ENCODE measurements around the gene DCC.

DCC gene

DNA sequence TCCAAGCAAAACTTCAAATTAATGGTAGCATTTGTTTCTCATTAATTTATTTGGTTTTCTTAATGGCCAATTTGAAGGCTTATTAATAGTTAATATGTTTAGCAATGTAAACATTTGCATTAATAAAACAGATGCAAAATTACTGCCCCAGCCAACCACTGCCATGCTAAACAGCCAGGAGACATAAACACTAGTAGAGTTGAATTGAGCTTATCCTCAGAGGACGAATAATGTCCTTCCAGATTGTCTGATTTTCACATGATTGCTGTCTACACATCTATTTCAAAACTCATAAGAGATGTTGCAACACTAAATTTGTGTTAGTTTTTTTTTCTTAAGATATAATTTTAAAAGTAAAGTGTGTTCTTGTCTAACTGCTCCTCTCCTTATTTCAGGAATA lies 128.5 kb downstream of the DCC start:
- Histone ChIP-seq H3K36me3 (ENCODE audit: insufficient read depth, low read length) (no peaks in the 10 kb centered on the region), H3K27ac (no peak overlapping the region), H3K4me3 (no peak overlapping the region), H3K9me3 (ENCODE audit: low read depth, low read length) (no peaks in the 10 kb centered on the region), H3K9ac (ENCODE audit: insufficient read length) (no peak overlapping the region)
- TF ChIP-seq EZH2 (IDR thresholded peaks at IDR 0.05) (no peak), POLR2AphosphoS5 (IDR thresholded peaks at IDR 0.05; ENCODE audit: borderline replicate concordance, low read depth, low read length) (no peak), FOXP2 (optimal IDR thresholded peaks at IDR 0.05; ENCODE audit: control extremely low read depth, extremely low read length, insufficient read depth) (no peak)
- DNase-seq (ENCODE audit: low read depth, low spot score), result no peak

DNA sequence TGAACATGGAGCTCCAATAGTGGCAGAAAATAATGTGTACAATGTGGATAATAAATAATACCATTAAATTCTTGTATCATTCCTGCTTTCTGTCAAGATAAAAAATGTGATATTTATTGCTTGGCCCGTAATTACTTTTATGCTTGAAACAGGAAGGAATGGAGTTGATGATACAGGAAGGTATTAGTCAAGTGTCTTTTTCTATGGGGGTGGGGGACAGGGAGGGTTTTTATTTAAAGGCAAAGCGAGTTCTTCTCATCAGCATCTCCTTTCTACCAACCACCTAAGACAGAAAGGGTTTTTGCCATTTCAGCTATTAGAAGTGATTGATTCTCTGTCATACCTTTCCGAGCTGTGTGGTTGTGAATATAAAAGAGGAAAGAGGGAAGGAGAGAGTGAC lies 135.3 kb downstream of the DCC start:
- TF ChIP-seq EZH2 (IDR thresholded peaks at IDR 0.05) (no peak), POLR2AphosphoS5 (IDR thresholded peaks at IDR 0.05; ENCODE audit: borderline replicate concordance, low read depth, low read length) (no peak), FOXP2 (optimal IDR thresholded peaks at IDR 0.05; ENCODE audit: control extremely low read depth, extremely low read length, insufficient read depth) (no peak)
- no peak for DNase-seq (ENCODE audit: low read depth, low spot score)
- Histone ChIP-seq H3K9me3 (ENCODE audit: low read depth, low read length) (no peaks in the 10 kb centered on the region), H3K36me3 (ENCODE audit: insufficient read depth, low read length) (no peaks in the 10 kb centered on the region), H3K4me3 (no peak overlapping the region), H3K27ac (no peak overlapping the region), H3K9ac (ENCODE audit: insufficient read length) (no peak overlapping the region)

DNA sequence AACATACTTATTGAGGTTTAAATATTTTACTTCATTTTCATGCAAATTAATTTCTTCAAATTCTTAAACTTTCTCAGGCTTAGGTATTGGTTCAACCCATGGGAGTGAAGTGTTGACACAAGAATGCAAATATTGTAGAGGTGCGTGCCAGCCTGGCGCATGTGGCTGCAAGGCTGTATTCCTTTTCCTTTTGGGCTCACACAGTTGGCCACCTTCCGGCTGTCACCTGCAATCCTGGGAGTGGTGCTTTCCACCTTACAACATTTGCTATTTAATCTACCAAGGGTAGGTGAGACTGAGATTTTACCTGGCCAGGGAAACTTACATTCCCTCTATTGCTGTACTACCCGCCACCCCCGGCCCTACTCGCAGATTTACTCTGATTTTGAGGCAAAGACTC lies 141.1 kb downstream of the DCC start:
- TF ChIP-seq FOXP2 (optimal IDR thresholded peaks at IDR 0.05; ENCODE audit: control extremely low read depth, extremely low read length, insufficient read depth) (no peak), EZH2 (IDR thresholded peaks at IDR 0.05) (no peak), POLR2AphosphoS5 (IDR thresholded peaks at IDR 0.05; ENCODE audit: borderline replicate concordance, low read depth, low read length) (no peak)
- DNase-seq (ENCODE audit: low read depth, low spot score), result no peak
- H3K9me3 ChIP-seq (ENCODE audit: low read depth, low read length), result no peaks in the 10 kb centered on the region

DNA sequence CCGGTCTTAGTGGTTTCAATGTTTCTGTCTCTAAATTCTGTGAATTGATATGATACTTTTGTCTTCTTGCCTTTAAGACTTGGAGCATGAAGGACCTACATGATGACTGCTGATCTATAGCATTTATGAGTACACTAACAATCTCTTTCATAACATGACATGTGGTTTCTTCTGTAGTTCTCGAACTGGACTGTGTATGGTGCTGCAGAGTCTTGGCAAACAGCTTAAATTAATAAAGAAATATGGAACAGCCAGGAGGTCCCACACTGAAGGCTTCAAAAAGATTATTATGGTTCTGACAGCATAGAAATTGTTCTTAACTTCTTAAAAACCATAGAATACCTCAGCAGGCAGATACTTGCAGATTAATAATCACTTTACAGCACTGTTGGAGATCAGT lies 145.0 kb downstream of the DCC start:
- H3K4me3 ChIP-seq, result no peak overlapping the region
- H3K36me3 ChIP-seq (ENCODE audit: insufficient read depth, low read length), result no peaks in the 10 kb centered on the region
- no peak for TF ChIP-seq EZH2 (IDR thresholded peaks at IDR 0.05)
- no peak for TF ChIP-seq FOXP2 (optimal IDR thresholded peaks at IDR 0.05; ENCODE audit: control extremely low read depth, extremely low read length, insufficient read depth)
- no peak for TF ChIP-seq POLR2AphosphoS5 (IDR thresholded peaks at IDR 0.05; ENCODE audit: borderline replicate concordance, low read depth, low read length)
- DNase-seq (ENCODE audit: low read depth, low spot score), result no peak
- H3K9ac ChIP-seq (ENCODE audit: insufficient read length), result no peak overlapping the region
- no peaks in the 10 kb centered on the region for H3K9me3 ChIP-seq (ENCODE audit: low read depth, low read length)
- H3K27ac ChIP-seq, result no peak overlapping the region

More for the DNA sequence above, 141.1 kb downstream of the DCC start:
- no peak overlapping the region for H3K27ac ChIP-seq
- no peaks in the 10 kb centered on the region for H3K36me3 ChIP-seq (ENCODE audit: insufficient read depth, low read length)
- no peak overlapping the region for H3K4me3 ChIP-seq
- no peak overlapping the region for H3K9ac ChIP-seq (ENCODE audit: insufficient read length)

DNA sequence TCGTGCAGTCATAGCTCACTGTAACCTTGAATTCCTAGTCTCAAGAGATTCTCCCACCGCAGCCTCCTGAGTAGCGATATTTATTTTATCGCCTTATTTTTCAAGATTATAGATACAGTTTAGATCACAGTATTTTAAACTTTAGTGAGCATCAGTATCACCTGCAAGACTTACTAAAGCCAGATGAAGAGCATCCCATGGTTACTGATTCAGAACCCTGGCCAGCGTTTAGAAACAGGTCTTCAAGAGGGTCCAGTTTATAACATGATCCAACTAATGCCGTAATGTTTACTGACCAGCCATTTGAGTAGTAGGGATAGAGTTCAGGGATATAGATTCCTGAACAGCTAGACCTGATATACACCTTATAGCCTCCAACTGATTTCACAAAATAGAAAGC lies 146.1 kb downstream of the DCC start:
- H3K9me3 ChIP-seq (ENCODE audit: low read depth, low read length), result no peaks in the 10 kb centered on the region

DNA sequence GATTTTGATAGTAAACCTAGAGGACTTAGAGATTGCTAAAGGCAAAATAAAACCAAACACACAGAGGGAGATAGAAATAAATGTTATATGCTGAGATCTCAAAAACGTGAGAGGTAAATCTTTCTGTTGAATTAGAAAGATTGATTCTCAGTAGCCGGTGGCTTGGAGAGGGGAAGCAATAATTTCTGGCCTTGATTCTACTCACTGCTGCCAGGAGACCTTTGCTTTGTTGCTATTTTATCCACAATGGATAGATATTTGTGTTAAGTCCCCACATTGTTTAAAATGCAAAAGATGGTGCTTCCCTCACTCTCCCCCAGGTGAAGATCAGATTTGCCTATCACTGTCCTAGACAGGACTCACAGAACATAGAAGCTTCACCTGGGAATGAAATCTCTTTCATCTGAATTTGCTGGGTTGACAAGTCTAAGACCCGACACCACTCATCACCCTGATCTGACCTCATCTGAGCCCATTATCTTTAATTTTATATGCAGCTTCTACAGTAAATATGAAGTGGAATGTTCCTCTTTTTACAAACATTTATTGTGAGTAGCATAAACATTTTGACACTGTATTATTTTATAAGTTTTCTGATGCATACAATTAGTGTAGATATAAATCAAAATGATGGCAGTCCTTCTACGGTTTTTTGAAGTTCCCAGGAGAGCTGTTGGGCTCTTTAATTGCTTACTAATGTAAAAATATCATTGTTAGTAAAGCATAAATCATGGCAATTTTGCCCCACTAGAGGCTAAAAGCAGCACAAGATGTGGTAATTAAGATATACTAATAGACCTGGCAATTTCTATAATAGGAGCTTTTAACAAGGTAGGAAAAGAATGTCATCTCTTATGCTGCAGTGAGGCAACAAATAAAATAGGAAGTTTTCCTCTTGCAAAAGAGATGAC lies 149.7 kb downstream of the DCC start:
- H3K9me3 ChIP-seq (ENCODE audit: low read depth, low read length), result no peaks in the 10 kb centered on the region
- H3K9ac ChIP-seq (ENCODE audit: insufficient read length), result no peak overlapping the region
- H3K27ac ChIP-seq, result no peak overlapping the region
- TF ChIP-seq POLR2AphosphoS5 (IDR thresholded peaks at IDR 0.05; ENCODE audit: borderline replicate concordance, low read depth, low read length) (no peak), FOXP2 (optimal IDR thresholded peaks at IDR 0.05; ENCODE audit: control extremely low read depth, extremely low read length, insufficient read depth) (no peak), EZH2 (IDR thresholded peaks at IDR 0.05) (no peak)
- no peaks in the 10 kb centered on the region for H3K36me3 ChIP-seq (ENCODE audit: insufficient read depth, low read length)
- DNase-seq (ENCODE audit: low read depth, low spot score), result no peak
- no peak overlapping the region for H3K4me3 ChIP-seq

More for the DNA sequence above, 146.1 kb downstream of the DCC start:
- Histone ChIP-seq H3K27ac (no peak overlapping the region), H3K36me3 (ENCODE audit: insufficient read depth, low read length) (no peaks in the 10 kb centered on the region), H3K9ac (ENCODE audit: insufficient read length) (no peak overlapping the region), H3K4me3 (no peak overlapping the region)
- no peak for TF ChIP-seq POLR2AphosphoS5 (IDR thresholded peaks at IDR 0.05; ENCODE audit: borderline replicate concordance, low read depth, low read length)
- no peak for TF ChIP-seq EZH2 (IDR thresholded peaks at IDR 0.05)
- no peak for TF ChIP-seq FOXP2 (optimal IDR thresholded peaks at IDR 0.05; ENCODE audit: control extremely low read depth, extremely low read length, insufficient read depth)
- DNase-seq (ENCODE audit: low read depth, low spot score), result no peak

DNA sequence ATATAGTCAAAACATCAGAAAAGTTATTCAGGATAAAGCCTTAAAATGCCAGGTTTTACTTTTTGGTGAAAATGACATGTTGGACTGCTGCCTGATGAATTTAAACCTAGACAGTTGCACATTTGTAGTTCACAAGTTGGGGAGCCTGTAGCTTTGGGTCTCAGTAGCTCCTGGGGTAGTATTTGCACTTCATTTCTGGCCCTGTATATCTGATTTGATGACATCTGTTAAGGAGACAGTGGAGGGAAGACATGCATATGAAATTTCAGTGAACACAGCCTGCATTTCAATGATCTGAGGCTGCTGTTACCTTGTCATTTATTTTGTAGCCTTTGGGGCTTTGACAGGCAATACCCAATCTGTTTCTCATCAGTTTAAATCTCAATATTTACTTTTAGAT lies 156.4 kb downstream of the DCC start:
- no peak for DNase-seq (ENCODE audit: low read depth, low spot score)
- no peak overlapping the region for H3K4me3 ChIP-seq
- H3K9me3 ChIP-seq (ENCODE audit: low read depth, low read length), result no peaks in the 10 kb centered on the region
- no peak overlapping the region for H3K9ac ChIP-seq (ENCODE audit: insufficient read length)
- H3K27ac ChIP-seq, result no peak overlapping the region
- no peaks in the 10 kb centered on the region for H3K36me3 ChIP-seq (ENCODE audit: insufficient read depth, low read length)
- TF ChIP-seq EZH2 (IDR thresholded peaks at IDR 0.05) (no peak), POLR2AphosphoS5 (IDR thresholded peaks at IDR 0.05; ENCODE audit: borderline replicate concordance, low read depth, low read length) (no peak), FOXP2 (optimal IDR thresholded peaks at IDR 0.05; ENCODE audit: control extremely low read depth, extremely low read length, insufficient read depth) (no peak)

DNA sequence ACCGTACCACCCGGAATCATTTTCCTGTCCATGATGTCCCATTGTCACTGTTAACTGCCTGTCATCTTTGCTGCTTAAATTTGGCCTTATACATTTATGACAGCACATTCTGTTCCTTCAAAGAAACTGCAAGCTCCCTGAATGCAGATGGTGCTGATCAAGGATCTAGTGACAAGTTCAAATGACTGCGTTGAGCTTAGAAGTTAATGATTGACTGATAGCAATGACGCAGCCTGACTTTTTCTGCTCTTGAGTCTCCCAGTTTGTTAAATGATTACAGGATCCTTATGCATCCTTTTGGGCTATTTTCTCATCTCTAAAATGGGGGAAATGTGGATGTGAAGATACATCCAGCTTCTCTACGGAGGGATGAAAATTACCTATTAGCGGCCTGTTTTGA lies 159.0 kb downstream of the DCC start:
- no peaks in the 10 kb centered on the region for H3K9me3 ChIP-seq (ENCODE audit: low read depth, low read length)
- no peak overlapping the region for H3K9ac ChIP-seq (ENCODE audit: insufficient read length)
- no peaks in the 10 kb centered on the region for H3K36me3 ChIP-seq (ENCODE audit: insufficient read depth, low read length)
- DNase-seq (ENCODE audit: low read depth, low spot score), result no peak
- no peak overlapping the region for H3K4me3 ChIP-seq
- TF ChIP-seq EZH2 (IDR thresholded peaks at IDR 0.05), result no peak
- TF ChIP-seq POLR2AphosphoS5 (IDR thresholded peaks at IDR 0.05; ENCODE audit: borderline replicate concordance, low read depth, low read length), result no peak
- no peak for TF ChIP-seq FOXP2 (optimal IDR thresholded peaks at IDR 0.05; ENCODE audit: control extremely low read depth, extremely low read length, insufficient read depth)
- no peak overlapping the region for H3K27ac ChIP-seq

Measured in SK-N-MC (cell line).